ENCODE measurements around the gene PHACTR1.

The PHACTR1 gene

DNA sequence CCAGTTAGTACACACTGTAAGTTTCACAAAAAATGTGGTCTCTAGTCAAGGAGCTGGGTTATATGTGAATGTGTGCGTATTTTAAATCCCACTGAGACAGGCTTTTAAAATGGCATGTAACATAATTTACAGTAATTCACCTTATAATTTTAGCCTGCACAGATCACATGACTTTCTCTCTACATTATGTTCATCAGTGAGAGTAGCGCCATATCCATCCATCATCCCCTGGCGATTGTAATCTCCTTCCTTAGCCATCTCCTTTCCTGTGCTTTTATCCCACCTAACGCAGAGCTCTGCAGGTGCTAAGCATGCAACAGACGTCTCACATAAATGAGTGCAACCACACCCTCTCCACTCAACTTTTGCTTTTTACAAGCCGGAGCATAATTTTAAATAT lies 401.0 kb downstream of the PHACTR1 start:
- WGBS, result 93% methylated on average over 5 of the region's 6 CpGs
- no peak overlapping the region for H2BK5ac ChIP-seq (ENCODE audit: low read depth, low read length, poor library complexity, severe bottlenecking)
- no peaks in the 10 kb centered on the region for H3K27me3 ChIP-seq (ENCODE audit: control insufficient read depth in 1 of 2, insufficient read depth in 1 of 2, low read length in 2 of 2)
- H3K79me1 ChIP-seq (replicated peaks; ENCODE audit: low read length, poor library complexity, severe bottlenecking), result peaks cover 2% of the 10 kb centered on the region
- H3K18ac ChIP-seq (ENCODE audit: low read depth in 1 of 2, low read length in 2 of 2), result no peak overlapping the region
- no peak overlapping the region for H2AK5ac ChIP-seq (ENCODE audit: low read length, severe bottlenecking)
- no peak overlapping the region for H2BK120ac ChIP-seq (ENCODE audit: low read depth, low read length)
- no peaks in the 10 kb centered on the region for H3K9me3 ChIP-seq (ENCODE audit: control insufficient read depth, low read length)
- no peak overlapping the region for H3K14ac ChIP-seq (ENCODE audit: low read length in 2 of 2)
- H3K4me3 ChIP-seq (ENCODE audit: insufficient read depth in 1 of 2, low read depth in 1 of 2, low read length in 2 of 2), result no peak overlapping the region
- H2BK15ac ChIP-seq (ENCODE audit: low read depth, poor library complexity, severe bottlenecking), result no peak overlapping the region
- H2AFZ ChIP-seq (ENCODE audit: low read depth, low read length), result no peak overlapping the region
- H3K27ac ChIP-seq (ENCODE audit: low read length, poor library complexity, severe bottlenecking), result no peak overlapping the region
- H3K4me2 ChIP-seq (ENCODE audit: low read length, poor library complexity, severe bottlenecking), result no peak overlapping the region
- H3K36me3 ChIP-seq (ENCODE audit: control insufficient read depth in 1 of 2, insufficient read depth in 2 of 2, low read depth in 1 of 2, low read length in 2 of 2), result no peaks in the 10 kb centered on the region
- no peak overlapping the region for H3K23ac ChIP-seq (ENCODE audit: low read length in 2 of 2)
- DNase-seq, result no peak
- no peak overlapping the region for H4K8ac ChIP-seq (ENCODE audit: low read length)
- H3K4me1 ChIP-seq (ENCODE audit: control insufficient read depth, insufficient read depth, low read depth, low read length), result peaks cover 2% of the 10 kb centered on the region
- H2BK12ac ChIP-seq (ENCODE audit: low read length in 2 of 2), result no peak overlapping the region
- H3K4ac ChIP-seq (ENCODE audit: low read depth in 1 of 2, low read length in 2 of 2), result no peak overlapping the region
- H3K9ac ChIP-seq (ENCODE audit: low read length), result no peak overlapping the region
- no peak overlapping the region for H4K91ac ChIP-seq (ENCODE audit: low read length)

GRCh38 chr6:13119549-13119948 lies 403.0 kb downstream of the PHACTR1 start:
- Histone ChIP-seq H3K4ac (ENCODE audit: low read depth in 1 of 2, low read length in 2 of 2) (no peak overlapping the region), H3K27ac (ENCODE audit: low read length, poor library complexity, severe bottlenecking) (no peak overlapping the region), H2BK12ac (ENCODE audit: low read length in 2 of 2) (no peak overlapping the region), H3K14ac (ENCODE audit: low read length in 2 of 2) (no peak overlapping the region), H4K8ac (ENCODE audit: low read length) (no peak overlapping the region), H3K9ac (ENCODE audit: low read length) (no peak overlapping the region), H3K4me1 (ENCODE audit: control insufficient read depth, insufficient read depth, low read depth, low read length) (no peaks in the 10 kb centered on the region), H3K27me3 (ENCODE audit: control insufficient read depth in 1 of 2, insufficient read depth in 1 of 2, low read length in 2 of 2) (no peaks in the 10 kb centered on the region), H2BK15ac (ENCODE audit: low read depth, poor library complexity, severe bottlenecking) (no peak overlapping the region), H4K91ac (ENCODE audit: low read length) (no peak overlapping the region), H3K23ac (ENCODE audit: low read length in 2 of 2) (no peak overlapping the region), H3K4me3 (ENCODE audit: insufficient read depth in 1 of 2, low read depth in 1 of 2, low read length in 2 of 2) (no peak overlapping the region), H3K9me3 (ENCODE audit: control insufficient read depth, low read length) (no peaks in the 10 kb centered on the region), H2BK5ac (ENCODE audit: low read depth, low read length, poor library complexity, severe bottlenecking) (no peak overlapping the region), H3K4me2 (ENCODE audit: low read length, poor library complexity, severe bottlenecking) (no peak overlapping the region), H2BK120ac (ENCODE audit: low read depth, low read length) (no peak overlapping the region), H3K36me3 (ENCODE audit: control insufficient read depth in 1 of 2, insufficient read depth in 2 of 2, low read depth in 1 of 2, low read length in 2 of 2) (no peaks in the 10 kb centered on the region), H2AK5ac (ENCODE audit: low read length, severe bottlenecking) (no peak overlapping the region), H3K79me1 (replicated peaks; ENCODE audit: low read length, poor library complexity, severe bottlenecking) (peaks cover 3% of the 10 kb centered on the region), H2AFZ (ENCODE audit: low read depth, low read length) (no peak overlapping the region), H3K18ac (ENCODE audit: low read depth in 1 of 2, low read length in 2 of 2) (no peak overlapping the region)
- 90% methylated on average over 5 of the region's 5 CpGs for whole genome bisulfite sequencing
- DNase-seq, result no peak

- H3K9me3 ChIP-seq (ENCODE audit: control insufficient read depth, low read length), result no peaks in the 10 kb centered on the region
- H2AFZ ChIP-seq (ENCODE audit: low read depth, low read length), result no peak overlapping the region
- no peak overlapping the region for H2BK120ac ChIP-seq (ENCODE audit: low read depth, low read length)
- no peak overlapping the region for H3K4me2 ChIP-seq (ENCODE audit: low read length, poor library complexity, severe bottlenecking)
- 78% methylated on average over 8 of the region's 9 CpGs for WGBS
- no peak overlapping the region for H3K4ac ChIP-seq (ENCODE audit: low read depth in 1 of 2, low read length in 2 of 2)
- H2BK12ac ChIP-seq (ENCODE audit: low read length in 2 of 2), result no peak overlapping the region
- H3K18ac ChIP-seq (ENCODE audit: low read depth in 1 of 2, low read length in 2 of 2), result no peak overlapping the region
- no peak overlapping the region for H4K91ac ChIP-seq (ENCODE audit: low read length)
- DNase-seq, result no peak
- no peak overlapping the region for H3K9ac ChIP-seq (ENCODE audit: low read length)
- no peak overlapping the region for H3K14ac ChIP-seq (ENCODE audit: low read length in 2 of 2)
- H3K79me1 ChIP-seq (replicated peaks; ENCODE audit: low read length, poor library complexity, severe bottlenecking), result peaks cover 3% of the 10 kb centered on the region
- H3K36me3 ChIP-seq (ENCODE audit: control insufficient read depth in 1 of 2, insufficient read depth in 2 of 2, low read depth in 1 of 2, low read length in 2 of 2), result no peaks in the 10 kb centered on the region
- H2BK15ac ChIP-seq (ENCODE audit: low read depth, poor library complexity, severe bottlenecking), result no peak overlapping the region
- no peak overlapping the region for H2AK5ac ChIP-seq (ENCODE audit: low read length, severe bottlenecking)
- no peak overlapping the region for H4K8ac ChIP-seq (ENCODE audit: low read length)
- no peak overlapping the region for H3K23ac ChIP-seq (ENCODE audit: low read length in 2 of 2)
- H3K4me1 ChIP-seq (ENCODE audit: control insufficient read depth, insufficient read depth, low read depth, low read length), result no peaks in the 10 kb centered on the region
- H2BK5ac ChIP-seq (ENCODE audit: low read depth, low read length, poor library complexity, severe bottlenecking), result no peak overlapping the region
- H3K27ac ChIP-seq (ENCODE audit: low read length, poor library complexity, severe bottlenecking), result no peak overlapping the region
- H3K4me3 ChIP-seq (ENCODE audit: insufficient read depth in 1 of 2, low read depth in 1 of 2, low read length in 2 of 2), result no peak overlapping the region
- no peaks in the 10 kb centered on the region for H3K27me3 ChIP-seq (ENCODE audit: control insufficient read depth in 1 of 2, insufficient read depth in 1 of 2, low read length in 2 of 2)
These were observed 404.2 kb downstream of the PHACTR1 start for GRCh38 chr6:13120483-13121482.

DNA sequence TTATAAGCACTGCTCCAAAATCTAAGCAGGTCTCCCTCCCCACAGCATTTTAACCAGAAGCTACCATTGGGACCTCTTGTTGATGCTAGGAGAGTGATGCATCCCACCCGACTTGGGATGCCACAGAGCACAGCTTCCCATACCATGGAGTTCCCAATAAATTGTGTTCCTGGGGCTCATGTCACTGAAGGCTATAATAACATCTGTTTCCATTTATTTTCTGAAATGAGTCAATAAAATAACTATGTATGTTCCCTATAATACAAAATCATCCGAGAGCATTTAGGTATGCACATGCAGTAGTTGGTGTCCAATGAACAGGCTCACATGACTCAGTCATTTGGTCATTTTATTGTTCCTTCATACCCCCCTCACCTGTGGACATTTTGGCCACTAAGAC lies 407.6 kb downstream of the PHACTR1 start:
- no peak overlapping the region for H2AK5ac ChIP-seq (ENCODE audit: low read length, severe bottlenecking)
- no peak overlapping the region for H3K4me2 ChIP-seq (ENCODE audit: low read length, poor library complexity, severe bottlenecking)
- no peak overlapping the region for H3K27ac ChIP-seq (ENCODE audit: low read length, poor library complexity, severe bottlenecking)
- no peak overlapping the region for H2AFZ ChIP-seq (ENCODE audit: low read depth, low read length)
- H3K9ac ChIP-seq (ENCODE audit: low read length), result no peak overlapping the region
- DNase-seq, result no peak
- H2BK120ac ChIP-seq (ENCODE audit: low read depth, low read length), result no peak overlapping the region
- no peak overlapping the region for H2BK12ac ChIP-seq (ENCODE audit: low read length in 2 of 2)
- H3K18ac ChIP-seq (ENCODE audit: low read depth in 1 of 2, low read length in 2 of 2), result no peak overlapping the region
- no peak overlapping the region for H2BK5ac ChIP-seq (ENCODE audit: low read depth, low read length, poor library complexity, severe bottlenecking)
- H3K23ac ChIP-seq (ENCODE audit: low read length in 2 of 2), result no peak overlapping the region
- H3K4ac ChIP-seq (ENCODE audit: low read depth in 1 of 2, low read length in 2 of 2), result no peak overlapping the region
- peaks cover 2% of the 10 kb centered on the region for H3K9me3 ChIP-seq (ENCODE audit: control insufficient read depth, low read length)
- no peak overlapping the region for H3K4me3 ChIP-seq (ENCODE audit: insufficient read depth in 1 of 2, low read depth in 1 of 2, low read length in 2 of 2)
- H3K36me3 ChIP-seq (ENCODE audit: control insufficient read depth in 1 of 2, insufficient read depth in 2 of 2, low read depth in 1 of 2, low read length in 2 of 2), result no peaks in the 10 kb centered on the region
- 78% methylated on average over 2 of the region's 2 CpGs for whole genome bisulfite sequencing
- no peaks in the 10 kb centered on the region for H3K4me1 ChIP-seq (ENCODE audit: control insufficient read depth, insufficient read depth, low read depth, low read length)
- H3K79me1 ChIP-seq (replicated peaks; ENCODE audit: low read length, poor library complexity, severe bottlenecking), result peaks cover 1% of the 10 kb centered on the region
- no peak overlapping the region for H3K14ac ChIP-seq (ENCODE audit: low read length in 2 of 2)
- H2BK15ac ChIP-seq (ENCODE audit: low read depth, poor library complexity, severe bottlenecking), result no peak overlapping the region
- no peak overlapping the region for H4K8ac ChIP-seq (ENCODE audit: low read length)
- H3K27me3 ChIP-seq (ENCODE audit: control insufficient read depth in 1 of 2, insufficient read depth in 1 of 2, low read length in 2 of 2), result no peaks in the 10 kb centered on the region
- no peak overlapping the region for H4K91ac ChIP-seq (ENCODE audit: low read length)

All from mesenchymal stem cell (in vitro differentiated cells and primary cell).